HG02943 (cell line): ENCODE measurements around the gene ADCY1.
"Not testable (repeated sequence)": the region's sequence is repeated elsewhere in the genome, so short reads cannot be mapped to it uniquely, and the experiment has no call there.

Experiments
- ATAC-seq: cut with Tn5 transposase; IDR thresholded peaks from one replicate; pipeline ENCODE4 v1.9.1; 2021; ENCODE audit warnings: mild to moderate bottlenecking, low read depth, moderate library complexity; ENCODE audit not compliant: unreplicated experiment

Gene ADCY1

GRCh38 chr7:45725231-45725630 is 151.1 kb downstream of the ADCY1 start:
- not testable (repeated sequence) for ATAC-seq

- no peak for ATAC-seq
Measured at GRCh38 chr7:45726883-45727282, 152.7 kb downstream of the ADCY1 start.

GRCh38 chr7:45731692-45732443 is 157.7 kb downstream of the ADCY1 start:
- ATAC-seq, result not testable (repeated sequence)

GRCh38 chr7:45738920-45739319 is 164.8 kb downstream of the ADCY1 start:
- not testable (repeated sequence) for ATAC-seq

- not testable (repeated sequence) for ATAC-seq
Measured at GRCh38 chr7:45740573-45740972, 166.4 kb downstream of the ADCY1 start.

GRCh38 chr7:45748976-45749375 is 174.8 kb downstream of the ADCY1 start:
- ATAC-seq, result not testable (repeated sequence)

- not testable (repeated sequence) for ATAC-seq
Measured at GRCh38 chr7:45751352-45751751, 177.2 kb downstream of the ADCY1 start.

GRCh38 chr7:45756333-45756732 is 182.2 kb downstream of the ADCY1 start:
- not testable (repeated sequence) for ATAC-seq

GRCh38 chr7:45756757-45757156 is 182.6 kb downstream of the ADCY1 start:
- not testable (repeated sequence) for ATAC-seq

- ATAC-seq, result not testable (repeated sequence)
Measured at GRCh38 chr7:45759464-45759863, 185.3 kb downstream of the ADCY1 start.

- not testable (repeated sequence) for ATAC-seq
Measured at GRCh38 chr7:45761545-45762205, 187.5 kb downstream of the ADCY1 start.

GRCh38 chr7:45762225-45762994 is 188.2 kb downstream of the ADCY1 start:
- not testable (repeated sequence) for ATAC-seq

- peak; percentile 100 for ATAC-seq
Measured at GRCh38 chr7:45768516-45769394, 194.6 kb downstream of the ADCY1 start.

- not testable (repeated sequence) for ATAC-seq
Measured at GRCh38 chr7:45769626-45770025, 195.5 kb downstream of the ADCY1 start.
